ENCODE measurements around the gene MOCS1.
A peak's percentile ranks its signal among the peaks of the same experiment; 100 is the strongest.

Gene MOCS1

GRCh38 chr6:39947611-39948068, 13.4 kb upstream of the MOCS1 start:
- Histone ChIP-seq H3K9me3 (ENCODE audit: insufficient read depth, low read depth, low read length) (no peaks in the 10 kb centered on the region), H3K36me3 (ENCODE audit: insufficient read depth, low read length) (no peaks in the 10 kb centered on the region), H3K9ac (ENCODE audit: low read depth, low read length) (no peak overlapping the region), H3K4me1 (ENCODE audit: insufficient read depth, low read length) (peaks cover 10% of the 10 kb centered on the region), H3K4me3 (ENCODE audit: low read length) (no peak overlapping the region), H3K27ac (ENCODE audit: low read depth, low read length) (no peak overlapping the region), H3K27me3 (ENCODE audit: insufficient read depth, low read length) (no peaks in the 10 kb centered on the region)
- 34% methylated on average over 5 of the region's 5 CpGs for WGBS

- 87% methylated on average over 1 of the region's 1 CpG for WGBS
These were observed 11.4 kb upstream of the MOCS1 start for GRCh38 chr6:39945626-39946025.

GRCh38 chr6:39942903-39943580, 8.8 kb upstream of the MOCS1 start:
- Histone ChIP-seq H3K27ac (ENCODE audit: low read depth, low read length) (no peak overlapping the region), H3K4me3 (ENCODE audit: low read length) (no peak overlapping the region), H3K27me3 (ENCODE audit: insufficient read depth, low read length) (no peaks in the 10 kb centered on the region), H3K9ac (ENCODE audit: low read depth, low read length) (no peak overlapping the region), H3K4me1 (ENCODE audit: insufficient read depth, low read length) (peaks cover 14% of the 10 kb centered on the region), H3K36me3 (ENCODE audit: insufficient read depth, low read length) (no peaks in the 10 kb centered on the region), H3K9me3 (ENCODE audit: insufficient read depth, low read depth, low read length) (no peaks in the 10 kb centered on the region)
- WGBS: 94% methylated on average over 7 of the region's 7 CpGs

More at GRCh38 chr6:39945626-39946025, 11.4 kb upstream of the MOCS1 start:
- Histone ChIP-seq H3K4me1 (ENCODE audit: insufficient read depth, low read length) (peaks cover 10% of the 10 kb centered on the region), H3K36me3 (ENCODE audit: insufficient read depth, low read length) (no peaks in the 10 kb centered on the region), H3K9ac (ENCODE audit: low read depth, low read length) (no peak overlapping the region), H3K27ac (ENCODE audit: low read depth, low read length) (no peak overlapping the region), H3K4me3 (ENCODE audit: low read length) (no peak overlapping the region), H3K9me3 (ENCODE audit: insufficient read depth, low read depth, low read length) (no peaks in the 10 kb centered on the region), H3K27me3 (ENCODE audit: insufficient read depth, low read length) (no peaks in the 10 kb centered on the region)

- H3K27me3 ChIP-seq (ENCODE audit: insufficient read depth, low read length): no peaks in the 10 kb centered on the region
- no peaks in the 10 kb centered on the region for H3K9me3 ChIP-seq (ENCODE audit: insufficient read depth, low read depth, low read length)
- 90% methylated on average over 4 of the region's 4 CpGs for WGBS
- H3K4me3 ChIP-seq (ENCODE audit: low read length): no peak overlapping the region
- peaks cover 15% of the 10 kb centered on the region for H3K4me1 ChIP-seq (ENCODE audit: insufficient read depth, low read length)
- no peak overlapping the region for H3K9ac ChIP-seq (ENCODE audit: low read depth, low read length)
- H3K36me3 ChIP-seq (ENCODE audit: insufficient read depth, low read length): no peaks in the 10 kb centered on the region
- no peak overlapping the region for H3K27ac ChIP-seq (ENCODE audit: low read depth, low read length)
These were observed 7.6 kb upstream of the MOCS1 start for GRCh38 chr6:39941820-39942219.

GRCh38 chr6:39941138-39941537, 6.9 kb upstream of the MOCS1 start:
- H3K9ac ChIP-seq (ENCODE audit: low read depth, low read length): no peak overlapping the region
- 97% methylated on average over 5 of the region's 6 CpGs for WGBS
- H3K27ac ChIP-seq (ENCODE audit: low read depth, low read length): no peak overlapping the region
- no peaks in the 10 kb centered on the region for H3K36me3 ChIP-seq (ENCODE audit: insufficient read depth, low read length)
- no peaks in the 10 kb centered on the region for H3K9me3 ChIP-seq (ENCODE audit: insufficient read depth, low read depth, low read length)
- no peaks in the 10 kb centered on the region for H3K27me3 ChIP-seq (ENCODE audit: insufficient read depth, low read length)
- no peak overlapping the region for H3K4me3 ChIP-seq (ENCODE audit: low read length)
- H3K4me1 ChIP-seq (ENCODE audit: insufficient read depth, low read length): peaks cover 15% of the 10 kb centered on the region

GRCh38 chr6:39938773-39939654, 4.8 kb upstream of the MOCS1 start:
- no peak overlapping the region for H3K27ac ChIP-seq (ENCODE audit: low read depth, low read length)
- peaks cover 7% of the 10 kb centered on the region; the same call in 1 of the 2 replicates for H3K27me3 ChIP-seq (ENCODE audit: insufficient read depth, low read length)
- no peak overlapping the region for H3K4me3 ChIP-seq (ENCODE audit: low read length)
- peaks cover 22% of the 10 kb centered on the region for H3K4me1 ChIP-seq (ENCODE audit: insufficient read depth, low read length)
- no peak overlapping the region for H3K9ac ChIP-seq (ENCODE audit: low read depth, low read length)
- 79% methylated on average over 10 of the region's 10 CpGs for WGBS
- no peaks in the 10 kb centered on the region for H3K36me3 ChIP-seq (ENCODE audit: insufficient read depth, low read length)
- H3K9me3 ChIP-seq (ENCODE audit: insufficient read depth, low read depth, low read length): no peaks in the 10 kb centered on the region

- Histone ChIP-seq H3K9ac (ENCODE audit: low read depth, low read length) (no peak overlapping the region), H3K36me3 (ENCODE audit: insufficient read depth, low read length) (no peaks in the 10 kb centered on the region), H3K9me3 (ENCODE audit: insufficient read depth, low read depth, low read length) (no peaks in the 10 kb centered on the region), H3K27me3 (ENCODE audit: insufficient read depth, low read length) (peaks cover 7% of the 10 kb centered on the region; the same call in 1 of the 2 replicates), H3K4me3 (ENCODE audit: low read length) (no peak overlapping the region), H3K27ac (ENCODE audit: low read depth, low read length) (no peak overlapping the region), H3K4me1 (ENCODE audit: insufficient read depth, low read length) (peaks cover 32% of the 10 kb centered on the region)
- WGBS: 94% methylated on average over 3 of the region's 3 CpGs
These were observed 3.5 kb upstream of the MOCS1 start for GRCh38 chr6:39937686-39938333.

GRCh38 chr6:39936857-39937256, 2.6 kb upstream of the MOCS1 start:
- Histone ChIP-seq H3K27me3 (ENCODE audit: insufficient read depth, low read length) (peaks cover 7% of the 10 kb centered on the region; the same call in 1 of the 2 replicates), H3K27ac (ENCODE audit: low read depth, low read length) (no peak overlapping the region), H3K4me1 (ENCODE audit: insufficient read depth, low read length) (peaks cover 38% of the 10 kb centered on the region), H3K9me3 (ENCODE audit: insufficient read depth, low read depth, low read length) (no peaks in the 10 kb centered on the region), H3K4me3 (ENCODE audit: low read length) (no peak overlapping the region), H3K9ac (ENCODE audit: low read depth, low read length) (no peak overlapping the region), H3K36me3 (ENCODE audit: insufficient read depth, low read length) (no peaks in the 10 kb centered on the region)
- whole genome bisulfite sequencing: 96% methylated on average over 1 of the region's 1 CpG

- Histone ChIP-seq H3K9me3 (ENCODE audit: insufficient read depth, low read depth, low read length) (no peaks in the 10 kb centered on the region), H3K27ac (ENCODE audit: low read depth, low read length) (no peak overlapping the region), H3K4me3 (ENCODE audit: low read length) (no peak overlapping the region), H3K9ac (ENCODE audit: low read depth, low read length) (no peak overlapping the region), H3K4me1 (ENCODE audit: insufficient read depth, low read length) (peaks cover 42% of the 10 kb centered on the region), H3K36me3 (ENCODE audit: insufficient read depth, low read length) (no peaks in the 10 kb centered on the region), H3K27me3 (ENCODE audit: insufficient read depth, low read length) (peaks cover 7% of the 10 kb centered on the region; the same call in 1 of the 2 replicates)
- 95% methylated on average over 2 of the region's 2 CpGs for WGBS
These were observed 979 bp upstream of the MOCS1 start for GRCh38 chr6:39935241-39935640.

- peaks cover 37% of the 10 kb centered on the region for H3K4me1 ChIP-seq (ENCODE audit: insufficient read depth, low read length)
- H3K36me3 ChIP-seq (ENCODE audit: insufficient read depth, low read length): no peaks in the 10 kb centered on the region
- H3K4me3 ChIP-seq (ENCODE audit: low read length): peak overlapping the region; percentile 95
- H3K9ac ChIP-seq (ENCODE audit: low read depth, low read length): peak overlapping the region; percentile 83
- no peak overlapping the region; the same call in 1 of the 2 replicates for H3K27ac ChIP-seq (ENCODE audit: low read depth, low read length)
- H3K27me3 ChIP-seq (ENCODE audit: insufficient read depth, low read length): peaks cover 7% of the 10 kb centered on the region; the same call in 1 of the 2 replicates
- no peaks in the 10 kb centered on the region for H3K9me3 ChIP-seq (ENCODE audit: insufficient read depth, low read depth, low read length)
- WGBS: 14% methylated on average over 9 of the region's 9 CpGs
These were observed 562 bp downstream of the MOCS1 start for GRCh38 chr6:39933669-39934130.

All from HUES64 (cell line).